ENCODE data around the gene PMEL. TPM values are rescaled to one million over a fixed set of nuclear protein-coding genes. Genes with fewer than 3 reads are reported as not detected.

The PMEL gene
- polyA plus RNA-seq, 1 donor (not counting 4 experiments of a cell fraction or from before 2014, with no cell fraction given), result 1.3 TPM

GRCh38 chr12:55932551-55932910, 33.3 kb downstream of the PMEL start:
- Histone ChIP-seq H3K79me2 (ENCODE audit: control insufficient read depth, insufficient read depth, low read length) (peaks cover 44% of the 10 kb centered on the region), H3K9ac (ENCODE audit: control insufficient read depth, extremely low read depth, insufficient read depth, low read length) (peak overlapping the region; percentile 86), H3K9me1 (ENCODE audit: control insufficient read depth, extremely low read depth, insufficient read depth, low read length) (no peaks in the 10 kb centered on the region), H3K27me3 (ENCODE audit: control insufficient read depth, extremely low read depth, insufficient read depth, low read length) (no peaks in the 10 kb centered on the region), H3K9me3 (ENCODE audit: control insufficient read depth, low read depth, low read length) (no peaks in the 10 kb centered on the region), H3K27ac (ENCODE audit: control insufficient read depth, insufficient read depth, low read length) (peak overlapping the region; percentile 97), H3K36me3 (ENCODE audit: control insufficient read depth in 2 of 2, extremely low read depth in 1 of 2, insufficient read depth in 2 of 2, low read length in 2 of 2) (peaks cover 8 to 27% of the 10 kb centered on the region in 2 experiments), H3K4me3 (ENCODE audit: control insufficient read depth in 2 of 3, extremely low read depth in 1 of 3, insufficient read depth in 2 of 3, low read depth in 1 of 3, low read length in 3 of 3) (peak overlapping the region; percentile 52 to 92 (median 83)), H3K4me2 (ENCODE audit: control insufficient read depth, extremely low read depth, insufficient read depth, low read depth, low read length) (peak overlapping the region; percentile 94), H2AFZ (ENCODE audit: control insufficient read depth, low read length) (no peak overlapping the region), H3K4me1 (ENCODE audit: control insufficient read depth, extremely low read depth, insufficient read depth, low read length) (peaks cover 62% of the 10 kb centered on the region), H4K20me1 (ENCODE audit: control insufficient read depth, extremely low read depth, insufficient read depth, low read length) (no peaks in the 10 kb centered on the region)
- dilution Hi-C loops (cut with MboI; ENCODE audit: extremely low pct_ligation_motif_present, low sequenced_read_pairs), result no loop called here
- TF ChIP-seq EZH2 (IDR thresholded peaks at IDR 0.05; ENCODE audit: low read length), result no peak
- FAIRE-seq, result no peak
- DNase-seq (ENCODE audit: low read depth, low spot score), result no peak

- TF ChIP-seq EZH2 (IDR thresholded peaks at IDR 0.05; ENCODE audit: low read length), result no peak
- TF ChIP-seq, protein P1, sequence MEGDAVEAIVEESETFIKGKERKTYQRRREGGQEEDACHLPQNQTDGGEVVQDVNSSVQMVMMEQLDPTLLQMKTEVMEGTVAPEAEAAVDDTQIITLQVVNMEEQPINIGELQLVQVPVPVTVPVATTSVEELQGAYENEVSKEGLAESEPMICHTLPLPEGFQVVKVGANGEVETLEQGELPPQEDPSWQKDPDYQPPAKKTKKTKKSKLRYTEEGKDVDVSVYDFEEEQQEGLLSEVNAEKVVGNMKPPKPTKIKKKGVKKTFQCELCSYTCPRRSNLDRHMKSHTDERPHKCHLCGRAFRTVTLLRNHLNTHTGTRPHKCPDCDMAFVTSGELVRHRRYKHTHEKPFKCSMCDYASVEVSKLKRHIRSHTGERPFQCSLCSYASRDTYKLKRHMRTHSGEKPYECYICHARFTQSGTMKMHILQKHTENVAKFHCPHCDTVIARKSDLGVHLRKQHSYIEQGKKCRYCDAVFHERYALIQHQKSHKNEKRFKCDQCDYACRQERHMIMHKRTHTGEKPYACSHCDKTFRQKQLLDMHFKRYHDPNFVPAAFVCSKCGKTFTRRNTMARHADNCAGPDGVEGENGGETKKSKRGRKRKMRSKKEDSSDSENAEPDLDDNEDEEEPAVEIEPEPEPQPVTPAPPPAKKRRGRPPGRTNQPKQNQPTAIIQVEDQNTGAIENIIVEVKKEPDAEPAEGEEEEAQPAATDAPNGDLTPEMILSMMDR (optimal IDR thresholded peaks at IDR 0.05 in 1 of 3, IDR thresholded peaks at IDR 0.05 in 1 of 3, conservative IDR thresholded peaks at IDR 0.05 in 1 of 3; ENCODE audit: extremely low read depth in 1 of 3, insufficient read depth in 2 of 3, low read length in 3 of 3), result no peak
- Histone ChIP-seq H3K4me1 (ENCODE audit: control insufficient read depth, extremely low read depth, insufficient read depth, low read length) (peaks cover 57% of the 10 kb centered on the region), H4K20me1 (ENCODE audit: control insufficient read depth, extremely low read depth, insufficient read depth, low read length) (no peaks in the 10 kb centered on the region), H2AFZ (ENCODE audit: control insufficient read depth, low read length) (peak overlapping the region; percentile 16), H3K9me1 (ENCODE audit: control insufficient read depth, extremely low read depth, insufficient read depth, low read length) (no peaks in the 10 kb centered on the region), H3K27ac (ENCODE audit: control insufficient read depth, insufficient read depth, low read length) (peak overlapping the region; percentile 97), H3K9ac (ENCODE audit: control insufficient read depth, extremely low read depth, insufficient read depth, low read length) (peak overlapping the region; percentile 86), H3K9me3 (ENCODE audit: control insufficient read depth, low read depth, low read length) (no peaks in the 10 kb centered on the region), H3K79me2 (ENCODE audit: control insufficient read depth, insufficient read depth, low read length) (peaks cover 46% of the 10 kb centered on the region), H3K4me3 (ENCODE audit: control insufficient read depth in 2 of 3, extremely low read depth in 1 of 3, insufficient read depth in 2 of 3, low read depth in 1 of 3, low read length in 3 of 3) (peak overlapping the region; percentile 52 to 92 (median 83)), H3K27me3 (ENCODE audit: control insufficient read depth, extremely low read depth, insufficient read depth, low read length) (no peaks in the 10 kb centered on the region), H3K36me3 (ENCODE audit: control insufficient read depth in 2 of 2, extremely low read depth in 1 of 2, insufficient read depth in 2 of 2, low read length in 2 of 2) (peaks cover 6 to 27% of the 10 kb centered on the region in 2 experiments), H3K4me2 (ENCODE audit: control insufficient read depth, extremely low read depth, insufficient read depth, low read depth, low read length) (peak overlapping the region; percentile 94)
- no peak for FAIRE-seq
- DNase-seq (ENCODE audit: low read depth, low spot score), result no peak
- dilution Hi-C loops (cut with MboI; ENCODE audit: extremely low pct_ligation_motif_present, low sequenced_read_pairs), result no loop called here
Measured at GRCh38 chr12:55931780-55932550, 33.9 kb downstream of the PMEL start.

All from keratinocyte (primary cell).